WTC11 (cell line): ENCODE measurements around the gene FCGR3B. TPM values are rescaled to one million over a fixed set of nuclear protein-coding genes. Genes with fewer than 3 reads are reported as not detected.
"Not testable (repeated sequence)": the region's sequence is repeated elsewhere in the genome, so short reads cannot be mapped to it uniquely, and the experiment has no call there.

ENCODE experiments used
- ATAC-seq: fragments of 200-7000 bp; cut with Tn5 transposase; 2 replicates; pipeline ENCODE4 v1.10.0; 2021; ENCODE audit warnings: mild to moderate bottlenecking, moderate library complexity
- CTCF ChIA-PET: fragments of 300-600 bp; sonication (Branson Sonifier 250); formaldehyde crosslinking; loops from one replicate; lab custom pipeline; 2021; ENCODE audit warnings: antibody characterized with exemption; lab: Charles Lee
- POLR2A ChIA-PET: fragments of 350-600 bp; sonication (Branson Sonifier 250); formaldehyde crosslinking; loops from one replicate; lab custom pipeline; 2021; ENCODE audit warnings: antibody characterized with exemption; lab: Charles Lee
- DNase-seq: peaks from one replicate; pipeline ENCODE4 v3.0.0; 2021; ENCODE audit warnings: low spot score
- H3K27ac Mint-ChIP-seq: 2 replicates; pipeline ENCODE4 v1.8.0; 2021; ENCODE audit warnings: mixed read lengths
- H3K27me3 Mint-ChIP-seq: 2 replicates; pipeline ENCODE4 v1.8.0; 2021; ENCODE audit warnings: low read depth, mild to moderate bottlenecking, moderate library complexity, mixed read lengths
- H3K36me3 Mint-ChIP-seq: 2 replicates; pipeline ENCODE4 v1.8.0; 2021; ENCODE audit warnings: mixed read lengths
- H3K4me1 Mint-ChIP-seq: 2 replicates; pipeline ENCODE4 v1.8.0; 2022; ENCODE audit warnings: mixed read lengths
- H3K4me3 Mint-ChIP-seq: 2 replicates; pipeline ENCODE4 v1.8.0; 2021; ENCODE audit warnings: mild to moderate bottlenecking, moderate library complexity, mixed read lengths
- H3K9me3 Mint-ChIP-seq: 2 replicates; pipeline ENCODE4 v1.8.0; 2021; ENCODE audit warnings: mixed read lengths
- total RNA-seq: library from RNA; stranded (reverse); gene quantifications from 3 replicates; pipeline ENCODE4 v1.2.3, GENCODE V29; 2021

Gene FCGR3B
- total RNA-seq, 1 experiment from 2014 or later: not detected

- H3K27ac Mint-ChIP-seq, DNase-seq, H3K9me3 Mint-ChIP-seq, POLR2A ChIA-PET, H3K36me3 Mint-ChIP-seq, H3K4me3 Mint-ChIP-seq, ATAC-seq, H3K27me3 Mint-ChIP-seq: not testable (repeated sequence)
- CTCF ChIA-PET: interaction anchor here (0.6 kb wide), 1 partner anchor 19 kb away, joined by 4 read pairs; no protein-coding TSS in a partner anchor
- H3K4me1 Mint-ChIP-seq: peaks cover 18% of the 10 kb centered on the region
Measured at GRCh38 chr1:161592586-161592985, 38.4 kb downstream of the FCGR3B start.

GRCh38 chr1:161589920-161590319 is 41.1 kb downstream of the FCGR3B start:
- H3K27me3 Mint-ChIP-seq: not testable (repeated sequence)

GRCh38 chr1:161589365-161589764 is 41.6 kb downstream of the FCGR3B start:
- H3K36me3 Mint-ChIP-seq, H3K27ac Mint-ChIP-seq, H3K27me3 Mint-ChIP-seq, H3K9me3 Mint-ChIP-seq, POLR2A ChIA-PET, DNase-seq, H3K4me3 Mint-ChIP-seq, CTCF ChIA-PET: not testable (repeated sequence)
- H3K4me1 Mint-ChIP-seq: peaks cover 10% of the 10 kb centered on the region
- ATAC-seq: peak; percentile 71

More at GRCh38 chr1:161589920-161590319, 41.1 kb downstream of the FCGR3B start:
- POLR2A ChIA-PET, H3K4me3 Mint-ChIP-seq, CTCF ChIA-PET, H3K36me3 Mint-ChIP-seq, H3K9me3 Mint-ChIP-seq, ATAC-seq, H3K27ac Mint-ChIP-seq, DNase-seq: not testable (repeated sequence)
- peaks cover 10% of the 10 kb centered on the region for H3K4me1 Mint-ChIP-seq

GRCh38 chr1:161588596-161588995 is 42.4 kb downstream of the FCGR3B start:
- H3K27ac Mint-ChIP-seq, H3K9me3 Mint-ChIP-seq, H3K27me3 Mint-ChIP-seq, H3K4me3 Mint-ChIP-seq, DNase-seq, H3K36me3 Mint-ChIP-seq, CTCF ChIA-PET, POLR2A ChIA-PET: not testable (repeated sequence)
- ATAC-seq: peak; percentile 11; the same call in 1 of the 2 replicates
- peaks cover 10% of the 10 kb centered on the region for H3K4me1 Mint-ChIP-seq

- H3K4me3 Mint-ChIP-seq, H3K4me1 Mint-ChIP-seq, H3K27ac Mint-ChIP-seq, H3K27me3 Mint-ChIP-seq, H3K36me3 Mint-ChIP-seq, ATAC-seq, DNase-seq, H3K9me3 Mint-ChIP-seq, POLR2A ChIA-PET, CTCF ChIA-PET: not testable (repeated sequence)
Measured at GRCh38 chr1:161582882-161583281, 48.1 kb downstream of the FCGR3B start.

- not testable (repeated sequence) for H3K9me3 Mint-ChIP-seq
Measured at GRCh38 chr1:161580879-161581537, 50.0 kb downstream of the FCGR3B start.

GRCh38 chr1:161579856-161580507 is 51.0 kb downstream of the FCGR3B start:
- H3K27ac Mint-ChIP-seq, H3K36me3 Mint-ChIP-seq, ATAC-seq, CTCF ChIA-PET, DNase-seq, POLR2A ChIA-PET, H3K27me3 Mint-ChIP-seq, H3K4me3 Mint-ChIP-seq, H3K4me1 Mint-ChIP-seq, H3K9me3 Mint-ChIP-seq: not testable (repeated sequence)

More at GRCh38 chr1:161580879-161581537, 50.0 kb downstream of the FCGR3B start:
- CTCF ChIA-PET, DNase-seq, H3K4me1 Mint-ChIP-seq, H3K4me3 Mint-ChIP-seq, H3K27ac Mint-ChIP-seq, H3K36me3 Mint-ChIP-seq, ATAC-seq, H3K27me3 Mint-ChIP-seq, POLR2A ChIA-PET: not testable (repeated sequence)

GRCh38 chr1:161576676-161577075 is 54.3 kb downstream of the FCGR3B start:
- H3K27me3 Mint-ChIP-seq, H3K36me3 Mint-ChIP-seq, ATAC-seq, POLR2A ChIA-PET, H3K4me3 Mint-ChIP-seq, CTCF ChIA-PET, DNase-seq, H3K4me1 Mint-ChIP-seq, H3K27ac Mint-ChIP-seq, H3K9me3 Mint-ChIP-seq: not testable (repeated sequence)

Other genes with a start within 250 kb of the FCGR3B start
- gene FCGR2A, start 125.7 kb downstream of the FCGR3B start, total RNA-seq: 0.74 to 1.1 TPM (median 0.80 TPM) in 3 replicates
- 0.16 to 0.22 TPM in 2 of 3 replicates, not detected in the other for gene HSPA6, start 106.6 kb downstream of the FCGR3B start, total RNA-seq
- gene FCGR3A, start 81.4 kb downstream of the FCGR3B start, total RNA-seq: 0.11 to 0.32 TPM (median 0.11 TPM) in 3 replicates
- 0.09 to 0.11 TPM in 2 of 3 replicates, not detected in the other for gene FCGR2B, start 32.0 kb upstream of the FCGR3B start, total RNA-seq
- 0.11 to 0.25 TPM (median 0.15 TPM) in 3 replicates for gene FCRLA, start 76.1 kb upstream of the FCGR3B start, total RNA-seq
- gene FCRLB, start 90.4 kb upstream of the FCGR3B start, total RNA-seq: 0.16 to 0.50 TPM (median 0.37 TPM) in 3 replicates
- 24.5 to 29.4 TPM (median 27.6 TPM) in 3 replicates for gene DUSP12, start 118.6 kb upstream of the FCGR3B start, total RNA-seq
- gene ATF6, start 135.1 kb upstream of the FCGR3B start, total RNA-seq: 10.6 to 13.9 TPM (median 13.7 TPM) in 3 replicates